A673 (cell line): ENCODE results near the gene FNDC7. TPM values are rescaled to one million over a fixed set of nuclear protein-coding genes. Genes with fewer than 3 reads are reported as not detected.

ENCODE experiments used
- BruUV-seq: library from RNA; stranded (reverse); fragments of 400-500 nt; replicated peaks from 2 replicates; lab custom pipeline; 2021; lab: Mats Ljungman, UMichigan
- CTCF ChIA-PET: fragments of 300-600 bp; sonication (Branson Sonifier 250); formaldehyde crosslinking; loops from one replicate; lab custom pipeline; 2022; ENCODE audit warnings: antibody characterized with exemption; lab: Charles Lee
- POLR2A ChIA-PET: fragments of 300-600 bp; sonication (Branson Sonifier 250); formaldehyde crosslinking; loops from one replicate; lab custom pipeline; 2022; ENCODE audit warnings: antibody characterized with exemption; ENCODE audit not compliant: low non-redundant PET; lab: Charles Lee
- DNase-seq: peaks from one replicate; pipeline ENCODE4 v3.0.0-alpha.2; 2015; ENCODE audit warnings: low spot score
- H3K27ac ChIP-seq: fragments of 200-600 bp; sonication (generic); 2 replicates; pipeline ENCODE4 v1.5.1; 2016; ENCODE audit warnings: mixed run types, low read depth, mild to moderate bottlenecking, mixed read lengths, antibody characterized with exemption, low read length; ENCODE audit not compliant: poor library complexity, severe bottlenecking
- H3K27me3 ChIP-seq: fragments of 200-600 bp; sonication (generic); replicated peaks from 2 replicates; pipeline ENCODE4 v1.6.1; 2017; ENCODE audit warnings: mixed run types, low read depth, mild to moderate bottlenecking, mixed read lengths, antibody characterized with exemption, low read length; ENCODE audit not compliant: insufficient read depth, poor library complexity
- H3K36me3 ChIP-seq: fragments of 200-600 bp; sonication (generic); 2 replicates; pipeline ENCODE4 v1.6.1; 2016; ENCODE audit warnings: mixed run types, mild to moderate bottlenecking, mixed read lengths, antibody characterized with exemption, low read length; ENCODE audit not compliant: insufficient read depth, poor library complexity, severe bottlenecking
- H3K4me1 ChIP-seq: fragments of 200-600 bp; sonication (generic); 2 replicates; pipeline ENCODE4 v1.6.1; 2017; ENCODE audit warnings: mixed run types, mild to moderate bottlenecking, mixed read lengths, antibody characterized with exemption, low read length; ENCODE audit not compliant: insufficient read depth, poor library complexity, severe bottlenecking
- H3K4me3 ChIP-seq: fragments of 200-600 bp; sonication (generic); 2 replicates; pipeline ENCODE4 v1.5.1; 2016; ENCODE audit warnings: low read depth, mixed run types, mild to moderate bottlenecking, mixed read lengths, low read length; ENCODE audit not compliant: poor library complexity, severe bottlenecking
- H3K9me3 ChIP-seq: fragments of 200-600 bp; sonication (generic); 2 replicates; pipeline ENCODE4 v1.6.1; 2016; ENCODE audit warnings: mixed run types, low read depth, mild to moderate bottlenecking, mixed read lengths, antibody characterized with exemption, low read length; ENCODE audit not compliant: poor library complexity, severe bottlenecking
- EZH2 ChIP-seq: fragments of 200-600 bp; sonication (generic); IDR thresholded peaks from 2 replicates; pipeline ENCODE4 v1.6.1; 2017; ENCODE audit warnings: borderline replicate concordance, low read depth, mild to moderate bottlenecking, mixed read lengths, antibody characterized with exemption, low read length; ENCODE audit not compliant: poor library complexity, severe bottlenecking
- intact Hi-C: fragments of 100-400 bp; cut with micrococcal nuclease; formaldehyde crosslinking; loops from one replicate; pipeline ENCODE4 v1.10.0; 2022; ENCODE audit not compliant: unreplicated experiment
- total RNA-seq: library from RNA; stranded (reverse); gene quantifications from 2 replicates; pipeline ENCODE4 v1.2.3, GENCODE V29; 2021
- TF ChIP-seq, protein P1 (sequence below): fragments of 300-800, 200-600 bp; sonication (generic); conservative IDR thresholded peaks from 2 replicates; pipeline ENCODE4 v1.5.1; 2017; ENCODE audit warnings: low read depth, mild to moderate bottlenecking, antibody characterized with exemption, low read length, moderate library complexity, mixed read lengths

Gene FNDC7
- total RNA-seq, 1 experiment from 2014 or later: 0.13 TPM

DNA sequence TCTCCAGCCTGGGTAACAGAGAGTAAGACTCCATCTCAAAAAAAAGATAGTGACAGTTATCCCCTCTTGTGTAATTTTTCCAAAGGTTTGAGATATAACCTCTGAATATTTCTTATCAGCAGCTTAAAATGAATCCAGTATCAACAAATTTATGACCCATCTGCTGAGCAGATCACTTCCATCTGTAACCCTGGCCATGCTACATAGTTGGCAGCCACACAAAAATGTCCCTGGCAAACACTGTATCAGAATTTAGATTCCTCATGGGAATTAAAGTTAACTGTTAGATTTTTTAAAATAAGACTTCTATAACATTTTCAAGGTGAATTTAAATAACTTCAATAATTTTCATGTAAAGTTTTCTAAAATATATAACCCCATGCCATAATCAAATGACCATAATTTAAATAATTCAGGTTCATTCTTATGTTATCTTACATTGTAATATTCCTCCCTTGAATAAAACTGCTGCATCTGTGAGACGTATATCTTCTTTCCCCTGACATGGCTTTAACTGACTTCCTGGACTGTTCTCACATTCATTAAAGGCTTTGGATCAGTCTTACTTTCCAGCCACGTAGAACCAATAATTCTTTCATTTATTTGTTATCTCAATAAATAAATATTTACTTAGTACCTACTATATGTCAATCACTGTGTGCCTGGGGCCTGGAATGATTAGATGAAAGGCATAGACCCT, 25.9 kb upstream of the FNDC7 start:
- Histone ChIP-seq H3K9me3 (no peaks in the 10 kb centered on the region), H3K27me3 (no peaks in the 10 kb centered on the region), H3K4me1 (peaks cover 4% of the 10 kb centered on the region), H3K36me3 (no peaks in the 10 kb centered on the region), H3K4me3 (no peak overlapping the region), H3K27ac (no peak overlapping the region)
- no TSS peak for BruUV-seq
- intact Hi-C loops: no loop called here
- TF ChIP-seq, protein P1, sequence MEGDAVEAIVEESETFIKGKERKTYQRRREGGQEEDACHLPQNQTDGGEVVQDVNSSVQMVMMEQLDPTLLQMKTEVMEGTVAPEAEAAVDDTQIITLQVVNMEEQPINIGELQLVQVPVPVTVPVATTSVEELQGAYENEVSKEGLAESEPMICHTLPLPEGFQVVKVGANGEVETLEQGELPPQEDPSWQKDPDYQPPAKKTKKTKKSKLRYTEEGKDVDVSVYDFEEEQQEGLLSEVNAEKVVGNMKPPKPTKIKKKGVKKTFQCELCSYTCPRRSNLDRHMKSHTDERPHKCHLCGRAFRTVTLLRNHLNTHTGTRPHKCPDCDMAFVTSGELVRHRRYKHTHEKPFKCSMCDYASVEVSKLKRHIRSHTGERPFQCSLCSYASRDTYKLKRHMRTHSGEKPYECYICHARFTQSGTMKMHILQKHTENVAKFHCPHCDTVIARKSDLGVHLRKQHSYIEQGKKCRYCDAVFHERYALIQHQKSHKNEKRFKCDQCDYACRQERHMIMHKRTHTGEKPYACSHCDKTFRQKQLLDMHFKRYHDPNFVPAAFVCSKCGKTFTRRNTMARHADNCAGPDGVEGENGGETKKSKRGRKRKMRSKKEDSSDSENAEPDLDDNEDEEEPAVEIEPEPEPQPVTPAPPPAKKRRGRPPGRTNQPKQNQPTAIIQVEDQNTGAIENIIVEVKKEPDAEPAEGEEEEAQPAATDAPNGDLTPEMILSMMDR: no peak
- TF ChIP-seq EZH2: no peak
- CTCF ChIA-PET: no interaction called here
- POLR2A ChIA-PET: no interaction called here
- no peak for DNase-seq

DNA sequence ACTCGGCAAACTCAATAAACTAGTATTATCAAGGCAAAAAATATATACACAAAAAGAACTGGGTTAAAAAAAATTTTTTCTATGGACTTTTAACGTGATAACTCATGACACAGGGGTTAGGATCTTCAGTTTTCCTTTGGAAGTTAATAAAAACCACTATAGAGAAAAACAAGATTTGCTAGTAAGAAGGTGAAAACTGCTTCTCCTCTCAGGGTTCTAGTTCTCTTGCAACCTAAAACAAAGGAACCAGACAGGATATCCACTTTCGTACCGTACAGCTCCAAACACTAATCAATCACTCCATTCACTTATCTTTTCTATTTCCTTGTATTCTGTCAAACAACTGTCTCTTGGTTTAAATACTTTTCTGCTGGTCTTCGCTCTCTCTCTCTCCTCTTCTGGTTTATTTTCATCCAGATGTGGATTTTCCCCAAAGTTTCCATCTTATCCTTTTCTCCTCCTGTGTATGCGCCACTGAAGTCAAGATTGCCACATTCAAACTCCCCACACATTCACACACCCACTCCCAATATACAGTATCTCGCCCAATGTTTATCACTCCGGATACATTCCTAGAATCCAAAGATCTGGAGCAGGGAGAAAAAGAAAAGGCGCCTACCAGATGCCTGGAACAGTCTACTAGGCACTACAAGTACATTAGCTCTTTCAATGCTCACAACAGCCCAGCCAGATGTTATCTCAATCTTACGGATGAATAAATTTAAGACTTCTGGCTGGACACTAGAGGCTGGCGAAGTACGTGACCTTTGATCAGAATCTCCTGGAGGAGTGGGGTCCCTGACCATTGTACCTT, 21.4 kb upstream of the FNDC7 start:
- Histone ChIP-seq H3K36me3 (peaks cover 16% of the 10 kb centered on the region), H3K27me3 (no peaks in the 10 kb centered on the region), H3K4me1 (peaks cover 19% of the 10 kb centered on the region), H3K27ac (peak overlapping the region; percentile 94), H3K9me3 (no peaks in the 10 kb centered on the region), H3K4me3 (peak overlapping the region; percentile 77)
- DNase-seq: no peak
- intact Hi-C loops: loop anchor here (10.0 kb wide), 1 partner anchor 203 kb away; no protein-coding TSS in a partner anchor
- no peak for TF ChIP-seq EZH2
- TF ChIP-seq, protein P1: no peak
- ChIA-PET POLR2A (interaction anchor here (0.7 kb wide), 1 partner anchor 541 kb away, joined by 3 read pairs; no protein-coding TSS in a partner anchor), CTCF (interaction anchor here (1.2 kb wide), 1 partner anchor 131 kb away, joined by 3 read pairs; the partner anchor contains the start of gene EEIG2)
- BruUV-seq: TSS peak; percentile 88

DNA sequence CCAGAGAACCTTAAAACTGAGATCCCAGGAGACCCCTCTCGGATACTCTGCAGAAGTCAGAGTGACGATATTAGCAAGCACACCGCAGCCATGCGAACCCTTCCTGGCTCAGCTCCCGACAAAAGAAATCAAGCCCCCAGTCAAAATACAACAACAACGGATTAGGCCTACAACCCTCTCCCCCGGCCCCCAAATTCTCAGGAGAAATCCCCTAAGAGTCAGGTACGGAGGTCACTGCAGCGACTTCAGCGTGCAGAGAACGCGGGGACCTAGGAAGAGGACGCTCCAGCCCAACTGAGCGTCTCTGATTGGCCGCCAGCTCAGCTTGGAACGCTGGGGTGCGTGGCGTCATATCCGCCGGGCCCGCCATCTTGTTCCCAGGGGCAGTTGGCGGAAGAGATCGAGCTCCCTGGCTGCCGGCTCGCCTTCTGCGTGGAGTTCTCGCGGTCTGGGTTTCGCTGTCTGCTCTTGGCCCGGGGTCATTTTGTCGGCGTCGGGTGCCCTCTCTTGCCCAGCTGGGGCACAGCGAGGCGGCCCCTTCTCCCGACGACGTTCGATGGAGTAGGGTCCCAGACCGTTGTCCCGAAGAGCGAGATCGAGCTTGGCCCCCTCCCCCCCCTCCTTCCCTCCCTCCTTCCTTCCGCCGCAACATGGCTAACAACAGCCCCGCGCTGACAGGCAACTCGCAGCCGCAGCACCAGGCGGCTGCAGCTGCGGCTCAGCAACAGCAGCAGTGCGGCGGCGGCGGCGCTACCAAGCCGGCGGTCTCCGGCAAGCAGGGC, 20.6 kb upstream of the FNDC7 start, which contains the start of gene PRPF38B:
TSS of gene PRPF38B (plus strand) at position 369 of the 782 bp plus-strand sequence. CDS start at position 651, 282 bp downstream.
- BruUV-seq: no TSS peak
- no peaks in the 10 kb centered on the region for H3K27me3 ChIP-seq
- peak; percentile 97 for DNase-seq
- H3K36me3 ChIP-seq: peaks cover 24% of the 10 kb centered on the region
- TF ChIP-seq, protein P1: no peak
- TF ChIP-seq EZH2: no peak
- peaks cover 16% of the 10 kb centered on the region for H3K4me1 ChIP-seq
- peak within 1 kb of the TSS; percentile 77 for H3K4me3 ChIP-seq
- ChIA-PET CTCF (interaction anchor here (0.6 to 1.2 kb wide), 2 partner anchors 132 to 417 kb away, joined by 3 read pairs; partner anchors contain the start of gene EEIG2), POLR2A (interaction anchor here (0.5 kb wide), 1 partner anchor 171 kb away, joined by 13 read pairs; no protein-coding TSS in a partner anchor)
- peak within 1 kb of the TSS; percentile 94 for H3K27ac ChIP-seq
- intact Hi-C loops: loop anchor here (2.0 to 10.0 kb wide), 2 partner anchors 55 to 203 kb away; partner anchors contain the start of gene STXBP3
- H3K9me3 ChIP-seq: no peaks in the 10 kb centered on the region
